Activated CD4-positive, alpha-beta T cell treated with anti-CD3 and anti-CD28 coated beads, Interleukin-2, amount 50 U/mL, for 24 hours (primary cell): ENCODE data around the gene MRPL3.
A peak's percentile ranks its signal among the peaks of the same experiment; 100 is the strongest.
"Not testable (repeated sequence)": the region's sequence is repeated elsewhere in the genome, so short reads cannot be mapped to it uniquely, and the experiment has no call there.

Experiments used
- DNase-seq, 2 donors: peaks; one replicate each; pipeline ENCODE4 v3.0.0-alpha.2; 2020; ENCODE audit warnings: low read depth in 1 of 2, low spot score in 1 of 2

MRPL3 gene

GRCh38 chr3:131501949-131502348 lies 822 bp downstream of the MRPL3 start:
- DNase-seq, result no peak

- no peak for DNase-seq
Observed at GRCh38 chr3:131494706-131495105, 8.1 kb downstream of the MRPL3 start.

GRCh38 chr3:131491775-131492174 lies 11.0 kb downstream of the MRPL3 start:
- DNase-seq, result no peak

- DNase-seq, result no peak
Observed at GRCh38 chr3:131491084-131491483, 11.7 kb downstream of the MRPL3 start.

GRCh38 chr3:131486545-131486944 lies 16.2 kb downstream of the MRPL3 start:
- not testable (repeated sequence) for DNase-seq

GRCh38 chr3:131485119-131485518 lies 17.7 kb downstream of the MRPL3 start:
- DNase-seq, result no peak

GRCh38 chr3:131484496-131485111 lies 18.2 kb downstream of the MRPL3 start:
- no peak for DNase-seq

GRCh38 chr3:131480116-131480515 lies 22.7 kb downstream of the MRPL3 start:
- DNase-seq, result no peak

- DNase-seq, result no peak
Observed at GRCh38 chr3:131477813-131478212, 25.0 kb downstream of the MRPL3 start.

- no peak for DNase-seq
Observed at GRCh38 chr3:131474115-131474514, 28.7 kb downstream of the MRPL3 start.

- peak in 1 of 2 donors; percentile 4 for DNase-seq
Observed at GRCh38 chr3:131470377-131470776, 32.4 kb downstream of the MRPL3 start.

- no peak for DNase-seq
Observed at GRCh38 chr3:131458653-131459052, 44.1 kb downstream of the MRPL3 start.

GRCh38 chr3:131457220-131457619 lies 45.6 kb downstream of the MRPL3 start:
- no peak for DNase-seq

- DNase-seq, result no peak
Observed at GRCh38 chr3:131454501-131454900, 48.3 kb downstream of the MRPL3 start.

GRCh38 chr3:131453533-131453932 lies 49.2 kb downstream of the MRPL3 start:
- DNase-seq, result no peak

- DNase-seq, result no peak
Observed at GRCh38 chr3:131447349-131447748, 55.4 kb downstream of the MRPL3 start.

- DNase-seq, result no peak
Observed at GRCh38 chr3:131444180-131444579, 58.6 kb downstream of the MRPL3 start.

GRCh38 chr3:131439084-131439483 lies 63.7 kb downstream of the MRPL3 start:
- no peak for DNase-seq

- no peak for DNase-seq
Observed at GRCh38 chr3:131435000-131435399, 67.8 kb downstream of the MRPL3 start.

- no peak for DNase-seq
Observed at GRCh38 chr3:131432441-131432840, 70.3 kb downstream of the MRPL3 start.

- no peak for DNase-seq
Observed at GRCh38 chr3:131431754-131432153, 71.0 kb downstream of the MRPL3 start.

- DNase-seq, result no peak
Observed at GRCh38 chr3:131427226-131427625, 75.5 kb downstream of the MRPL3 start.

GRCh38 chr3:131421957-131422498 lies 80.7 kb downstream of the MRPL3 start:
- DNase-seq, result no peak
